T47D (cell line): ENCODE data around the gene CTNNA2.
"Not testable (repeated sequence)": the region's sequence is repeated elsewhere in the genome, so short reads cannot be mapped to it uniquely, and the experiment has no call there.

ENCODE experiments used
- DNase-seq, 2 experiments: peaks; one replicate each; pipeline versions ENCODE4 v3.0.0 to v3.0.0-alpha.2; 2011 to 2012; ENCODE audit warnings: low read depth in 1 of 2, low spot score in 1 of 2
- JUND ChIP-seq: IDR thresholded peaks from 2 replicates; pipeline ENCODE4 v1.6.1; 2012; ENCODE audit warnings: low read depth
- in situ Hi-C: cut with HindIII; loops from 2 replicates; pipeline ENCODE4 v1.10.0; 2016; ENCODE audit warnings: low sequenced_read_pairs, low pct_unique_long_range_greater_than_20kb

The CTNNA2 gene

DNA sequence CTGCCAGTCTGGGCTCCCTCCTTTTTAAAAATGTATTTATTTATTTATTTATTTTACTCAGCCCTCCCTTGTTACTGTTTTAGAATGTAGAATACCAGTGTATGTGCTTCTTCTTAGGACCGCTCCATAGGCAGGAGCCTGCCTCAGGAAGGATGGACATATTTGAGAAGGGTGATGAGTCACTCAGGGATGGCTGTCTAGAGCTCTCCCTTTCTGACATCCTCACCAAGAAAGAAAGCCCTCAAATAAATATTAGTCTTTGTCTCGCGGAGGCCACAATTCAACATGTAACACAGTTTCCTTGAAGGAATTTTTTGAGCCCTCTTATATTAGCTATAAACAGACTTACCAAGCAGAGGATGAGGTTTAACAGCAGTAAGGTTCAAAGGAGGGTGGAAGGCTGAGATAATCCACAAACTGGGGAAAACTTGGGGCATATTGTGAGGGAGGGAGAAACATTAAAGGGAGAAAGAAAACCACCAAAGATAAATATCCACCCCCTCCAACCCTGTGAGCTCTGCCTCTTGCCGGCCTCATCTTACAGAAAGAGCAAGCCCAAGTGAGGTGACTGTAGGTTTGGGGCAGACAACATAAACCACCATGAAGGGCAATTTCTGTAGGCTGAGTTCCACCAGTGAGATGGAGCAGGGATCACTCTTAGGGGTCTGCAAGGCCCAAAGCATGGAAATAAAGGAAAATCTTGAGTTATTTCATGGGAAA lies 628.3 kb downstream of the CTNNA2 start:
- no peak for DNase-seq
- TF ChIP-seq JUND = no peak
- in situ Hi-C loops = no loop called here

- no peak for DNase-seq
- in situ Hi-C loops = no loop called here
- no peak for TF ChIP-seq JUND
Measured at GRCh38 chr2:80145499-80145898, 632.6 kb downstream of the CTNNA2 start.

DNA sequence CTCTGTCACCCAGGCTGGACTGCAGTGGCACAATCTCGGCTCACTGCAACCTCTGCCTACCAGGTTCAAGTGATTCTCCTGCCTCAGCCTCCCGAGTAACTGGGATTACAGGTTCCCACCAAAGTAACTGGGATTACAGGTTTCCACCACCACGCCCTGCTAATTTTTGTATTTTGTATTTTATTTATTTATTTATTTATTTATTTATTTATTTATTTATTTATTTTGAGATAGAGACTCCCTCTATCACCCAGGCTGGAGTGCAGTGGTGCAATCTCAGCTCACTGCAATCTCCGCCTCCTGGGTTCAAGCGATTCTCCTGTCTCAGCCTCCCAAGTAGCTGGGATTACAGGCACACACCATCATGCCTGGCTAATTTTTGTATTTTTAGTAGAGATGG lies 633.9 kb downstream of the CTNNA2 start:
- in situ Hi-C loops, DNase-seq: not testable (repeated sequence)

DNA sequence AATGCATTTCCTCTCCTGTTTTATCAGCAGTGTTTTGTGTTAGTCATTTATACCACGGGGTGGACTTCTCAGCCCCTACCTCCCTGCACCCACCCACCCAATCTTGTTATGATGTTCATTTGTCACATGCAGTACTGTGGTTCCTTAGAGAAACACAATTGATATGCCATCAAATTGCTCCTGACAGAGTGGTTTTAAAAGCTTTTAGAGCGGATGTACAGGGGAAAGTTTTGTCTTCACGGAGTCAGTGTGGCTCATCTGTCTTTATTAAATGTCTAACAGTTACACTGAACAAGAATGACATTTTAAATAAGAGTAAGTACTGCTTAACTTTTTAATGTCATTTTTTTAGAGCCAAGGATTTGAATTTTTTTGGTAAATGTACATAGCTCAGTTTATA lies 634.8 kb downstream of the CTNNA2 start:
- in situ Hi-C loops = no loop called here
- no peak for DNase-seq
- no peak for TF ChIP-seq JUND

DNA sequence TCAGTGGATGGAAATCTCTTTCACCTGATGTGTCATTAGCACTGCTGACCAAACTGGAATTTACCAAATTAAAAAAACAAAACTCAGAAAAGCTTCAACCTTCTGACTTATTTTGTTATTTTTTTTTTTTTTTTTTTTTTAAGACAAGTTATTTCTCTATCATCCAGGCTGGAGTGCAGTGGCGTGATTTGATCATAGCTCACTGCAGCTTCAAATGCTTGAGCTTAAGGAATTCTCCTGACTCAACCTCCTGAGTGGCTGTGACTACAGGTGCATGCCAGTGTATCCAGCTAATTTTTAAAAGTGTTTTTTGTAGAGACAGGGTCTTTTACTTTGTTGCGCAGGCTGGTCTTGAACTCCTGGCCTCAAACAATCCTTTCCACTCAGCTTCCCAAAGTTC lies 636.1 kb downstream of the CTNNA2 start:
- DNase-seq = no peak
- in situ Hi-C loops = no loop called here
- TF ChIP-seq JUND = no peak

- in situ Hi-C loops = no loop called here
- TF ChIP-seq JUND = no peak
- DNase-seq = no peak
Measured at GRCh38 chr2:80149991-80150390, 637.1 kb downstream of the CTNNA2 start.

DNA sequence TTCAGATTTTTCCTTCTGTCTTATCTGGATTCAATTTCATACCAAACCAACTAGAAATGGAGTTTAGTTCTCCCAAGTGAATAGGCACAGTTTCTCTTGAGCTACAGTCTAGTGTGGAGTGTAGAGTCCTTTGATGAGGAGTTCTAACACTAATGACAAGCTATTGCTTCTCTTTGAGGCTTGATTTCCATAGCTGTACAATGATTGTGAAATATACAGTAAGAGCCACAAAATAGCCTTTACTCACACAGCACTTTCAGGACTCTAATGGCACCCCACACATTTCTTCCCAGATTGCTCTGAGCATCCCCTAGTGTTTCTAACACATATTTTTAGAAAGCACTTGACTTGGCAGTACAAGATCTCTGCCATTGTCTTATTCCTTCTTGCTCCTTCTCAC lies 638.4 kb downstream of the CTNNA2 start:
- TF ChIP-seq JUND = no peak
- no peak for DNase-seq
- in situ Hi-C loops = no loop called here

DNA sequence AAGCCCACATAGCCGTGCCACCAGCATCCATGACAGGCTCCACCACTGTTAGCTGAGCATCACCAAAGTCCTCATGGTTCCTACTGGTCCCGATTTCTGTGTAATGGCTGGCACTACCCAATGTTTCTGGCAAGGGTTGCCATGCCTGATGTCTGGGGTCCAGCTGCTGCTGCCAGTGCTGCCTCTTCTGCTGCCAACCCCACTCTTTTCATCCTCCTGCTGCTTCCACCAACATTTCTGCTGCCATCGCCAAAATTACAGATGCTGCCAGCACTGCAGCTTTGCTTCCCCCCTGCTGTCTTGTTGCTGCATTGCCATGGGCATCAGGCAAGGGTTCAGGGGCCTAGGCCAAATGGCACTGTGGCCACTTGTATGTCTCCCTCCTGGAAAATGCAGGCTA lies 638.8 kb downstream of the CTNNA2 start:
- no peak for DNase-seq
- in situ Hi-C loops = no loop called here
- no peak for TF ChIP-seq JUND

- DNase-seq = no peak
- no peak for TF ChIP-seq JUND
Measured at GRCh38 chr2:80153151-80153550, 640.3 kb downstream of the CTNNA2 start.

DNA sequence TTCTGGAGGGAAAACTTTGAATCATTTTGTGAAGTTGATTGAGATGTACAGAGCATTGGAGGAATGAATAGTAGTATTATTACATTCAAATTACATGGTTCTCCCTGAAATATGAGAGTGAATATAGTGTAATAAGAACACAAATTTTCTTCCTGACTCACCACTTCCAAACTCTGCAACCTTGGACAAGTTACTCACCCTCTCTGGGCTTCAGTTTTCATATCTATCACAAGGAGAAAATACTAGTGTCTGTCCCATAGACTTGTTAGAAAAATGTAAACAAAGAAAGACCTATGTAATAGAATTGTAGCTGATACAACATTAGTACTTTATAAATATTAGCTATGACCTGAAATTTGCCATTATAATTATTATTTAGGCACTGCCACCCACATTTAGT lies 640.9 kb downstream of the CTNNA2 start:
- no peak for DNase-seq
- TF ChIP-seq JUND = no peak
- in situ Hi-C loops = no loop called here

More at GRCh38 chr2:80153151-80153550, 640.3 kb downstream of the CTNNA2 start:
- in situ Hi-C loops = no loop called here

DNA sequence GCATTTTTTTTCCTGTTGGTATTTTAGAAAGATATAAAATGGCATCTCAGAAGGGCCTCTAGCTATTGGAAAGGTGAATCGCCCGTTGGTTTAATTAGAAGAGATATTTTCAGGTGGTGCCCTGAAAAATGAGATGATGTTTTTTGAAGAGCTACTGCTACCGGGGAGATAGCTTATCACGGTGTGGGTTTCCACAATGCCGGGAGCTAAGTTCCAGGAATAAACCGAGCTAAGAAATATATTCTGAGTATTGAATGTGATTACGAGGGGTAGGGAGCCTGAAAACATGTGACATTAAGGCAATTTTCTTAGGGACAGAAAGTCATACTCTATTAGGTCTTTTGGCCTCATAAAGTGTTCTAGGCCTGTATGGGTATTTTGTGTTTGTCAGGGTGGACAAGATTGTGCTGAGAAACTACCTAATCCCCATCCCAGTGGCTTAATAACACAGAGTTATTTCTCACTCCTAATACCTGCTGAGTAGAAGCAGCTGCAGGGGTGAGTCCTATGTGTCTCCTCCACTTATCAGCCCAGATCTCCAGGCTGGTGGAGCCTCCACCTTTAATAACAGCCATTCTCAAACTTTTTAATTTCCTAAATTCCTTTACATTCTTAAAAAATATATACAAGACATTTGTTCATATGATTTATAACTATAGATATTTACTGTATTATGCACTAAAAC lies 641.5 kb downstream of the CTNNA2 start:
- DNase-seq = no peak
- in situ Hi-C loops = no loop called here
- no peak for TF ChIP-seq JUND

DNA sequence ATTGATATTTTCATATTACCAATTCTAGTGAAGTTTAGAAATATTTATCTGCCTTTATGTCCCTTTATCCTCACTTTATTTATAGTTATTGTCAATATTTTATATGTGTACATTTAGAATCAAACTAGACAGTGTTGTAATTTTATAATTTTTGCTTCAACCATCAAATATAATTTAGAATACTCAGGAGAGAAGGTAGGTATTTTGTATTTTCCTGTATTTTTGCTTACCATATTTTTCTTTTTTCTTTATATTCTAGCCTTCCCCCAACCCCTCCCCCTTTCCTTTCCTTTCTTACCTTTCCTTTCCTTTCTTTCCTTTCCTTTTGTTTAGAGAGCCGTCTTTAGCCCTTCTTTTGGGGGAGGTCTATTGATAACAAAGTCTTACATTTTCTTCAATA lies 651.5 kb downstream of the CTNNA2 start:
- in situ Hi-C loops = no loop called here
- no peak for TF ChIP-seq JUND

DNA sequence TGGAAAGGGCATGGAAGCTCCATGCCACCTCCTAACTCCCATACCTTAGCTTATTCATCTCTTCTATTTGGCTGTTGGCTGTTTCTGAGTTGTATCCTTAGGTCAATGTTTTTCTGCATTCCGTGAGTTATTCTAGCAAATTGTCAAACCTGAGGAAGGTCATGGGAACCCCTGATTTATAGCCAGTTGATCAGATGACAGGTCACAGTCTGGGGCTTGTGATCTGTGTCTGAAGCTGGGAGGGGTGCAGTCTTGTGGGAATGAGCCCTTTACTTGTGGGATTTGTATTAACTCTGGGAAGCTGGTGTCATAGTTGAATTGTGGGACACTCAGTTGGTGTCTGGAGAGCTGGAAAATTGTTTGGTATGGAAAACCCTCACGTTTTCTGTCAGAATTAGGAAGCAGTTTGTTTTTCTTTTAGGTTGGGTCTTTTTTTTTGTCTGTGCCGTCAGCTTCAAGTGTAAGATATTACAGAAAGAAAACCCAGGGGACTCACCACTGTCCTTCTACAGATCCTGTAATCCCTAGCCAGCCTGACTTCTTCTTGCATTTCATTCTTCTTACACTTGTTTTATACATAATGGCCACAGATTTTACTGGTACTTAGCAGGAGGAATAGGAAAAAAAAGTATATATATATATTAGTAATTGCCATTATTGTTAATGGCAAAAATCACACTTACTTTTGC lies 653.8 kb downstream of the CTNNA2 start:
- no peak for TF ChIP-seq JUND
- in situ Hi-C loops = no loop called here
- no peak for DNase-seq

More for the DNA sequence above, 651.5 kb downstream of the CTNNA2 start:
- no peak for DNase-seq
